ENCODE measurements around the gene TMEM40. TPM values are rescaled to one million over a fixed set of nuclear protein-coding genes. Genes with fewer than 3 reads are reported as not detected.

The TMEM40 gene
- total RNA-seq, 4 donors from 2014 or later = not detected

GRCh38 chr3:12799525-12800440 is 40.7 kb upstream of the TMEM40 start:
- Histone ChIP-seq H3K36me3 (peaks cover 0 to 3% of the 10 kb centered on the region in 2 donors), H3K4me3 (replicated peaks in 1 of 3) (no peak overlapping the region), H3K27ac (peak overlapping the region in 1 of 3 donors; percentile 62), H3K4me1 (peaks cover 5 to 16% of the 10 kb centered on the region in 2 donors), H3K27me3 (no peaks in the 10 kb centered on the region), H3K9me3 (no peaks in the 10 kb centered on the region)
- TF ChIP-seq POLR2A (IDR thresholded peaks at IDR 0.05) = no peak
- TF ChIP-seq, protein P1, sequence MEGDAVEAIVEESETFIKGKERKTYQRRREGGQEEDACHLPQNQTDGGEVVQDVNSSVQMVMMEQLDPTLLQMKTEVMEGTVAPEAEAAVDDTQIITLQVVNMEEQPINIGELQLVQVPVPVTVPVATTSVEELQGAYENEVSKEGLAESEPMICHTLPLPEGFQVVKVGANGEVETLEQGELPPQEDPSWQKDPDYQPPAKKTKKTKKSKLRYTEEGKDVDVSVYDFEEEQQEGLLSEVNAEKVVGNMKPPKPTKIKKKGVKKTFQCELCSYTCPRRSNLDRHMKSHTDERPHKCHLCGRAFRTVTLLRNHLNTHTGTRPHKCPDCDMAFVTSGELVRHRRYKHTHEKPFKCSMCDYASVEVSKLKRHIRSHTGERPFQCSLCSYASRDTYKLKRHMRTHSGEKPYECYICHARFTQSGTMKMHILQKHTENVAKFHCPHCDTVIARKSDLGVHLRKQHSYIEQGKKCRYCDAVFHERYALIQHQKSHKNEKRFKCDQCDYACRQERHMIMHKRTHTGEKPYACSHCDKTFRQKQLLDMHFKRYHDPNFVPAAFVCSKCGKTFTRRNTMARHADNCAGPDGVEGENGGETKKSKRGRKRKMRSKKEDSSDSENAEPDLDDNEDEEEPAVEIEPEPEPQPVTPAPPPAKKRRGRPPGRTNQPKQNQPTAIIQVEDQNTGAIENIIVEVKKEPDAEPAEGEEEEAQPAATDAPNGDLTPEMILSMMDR (IDR thresholded peaks at IDR 0.05) = no peak
- DNase-seq = no peak
- WGBS, 2 donors = 87 to 96% methylated on average over 7 of the region's 7 CpGs
- intact Hi-C loops (cut with DNase I) = no loop called here

- 60 to 66% methylated on average over 10 to 12 of the region's 12 CpGs for WGBS, 2 donors
- Histone ChIP-seq H3K9me3 (no peaks in the 10 kb centered on the region), H3K27me3 (no peaks in the 10 kb centered on the region), H3K36me3 (peaks cover 0 to 3% of the 10 kb centered on the region in 2 donors), H3K4me1 (peaks cover 5 to 16% of the 10 kb centered on the region in 2 donors), H3K4me3 (replicated peaks in 1 of 3) (no peak overlapping the region), H3K27ac (peak overlapping the region in 2 of 3 donors; percentile 36 to 62)
- TF ChIP-seq POLR2A (IDR thresholded peaks at IDR 0.05) = peak in 1 of 2 donors; percentile 15
- TF ChIP-seq, protein P1 (IDR thresholded peaks at IDR 0.05) = no peak
- intact Hi-C loops (cut with DNase I) = no loop called here
- peak; percentile 56 to 73 for DNase-seq
Observed at GRCh38 chr3:12798559-12799179, 39.6 kb upstream of the TMEM40 start.

- Histone ChIP-seq H3K9me3 (no peaks in the 10 kb centered on the region), H3K4me1 (peaks cover 5 to 16% of the 10 kb centered on the region in 2 donors), H3K27ac (peak overlapping the region in 2 of 3 donors; percentile 36 to 62), H3K4me3 (replicated peaks in 1 of 3) (no peak overlapping the region), H3K36me3 (no peaks in the 10 kb centered on the region), H3K27me3 (no peaks in the 10 kb centered on the region)
- TF ChIP-seq POLR2A (IDR thresholded peaks at IDR 0.05) = no peak
- TF ChIP-seq, protein P1 (IDR thresholded peaks at IDR 0.05) = no peak
- 80 to 86% methylated on average over 8 of the region's 8 CpGs for WGBS, 2 donors
- intact Hi-C loops (cut with DNase I) = no loop called here
- no peak for DNase-seq
Observed at GRCh38 chr3:12797892-12798558, 39.0 kb upstream of the TMEM40 start.

GRCh38 chr3:12797124-12797891 is 38.2 kb upstream of the TMEM40 start:
- Histone ChIP-seq H3K4me1 (peaks cover 5 to 16% of the 10 kb centered on the region in 2 donors), H3K9me3 (no peaks in the 10 kb centered on the region), H3K36me3 (no peaks in the 10 kb centered on the region), H3K27ac (peak overlapping the region in 2 of 3 donors; percentile 76 to 93), H3K4me3 (replicated peaks in 1 of 3) (peak overlapping the region in 1 of 3 donors; percentile 46), H3K27me3 (no peaks in the 10 kb centered on the region)
- whole genome bisulfite sequencing, 2 donors = 41 to 48% methylated on average over 14 to 17 of the region's 17 CpGs
- no peak for TF ChIP-seq POLR2A (IDR thresholded peaks at IDR 0.05)
- TF ChIP-seq, protein P1 (IDR thresholded peaks at IDR 0.05) = no peak
- peak; percentile 14 to 16 for DNase-seq
- intact Hi-C loops (cut with DNase I) = no loop called here

Measured in thyroid gland (tissue), 4 donors.